SK-N-MC (cell line): ENCODE measurements around the gene ACVR1.

Experiments
- DNase-seq: peaks from one replicate; pipeline ENCODE4 v3.0.0-alpha.2; 2011; ENCODE audit warnings: low read depth, low spot score
- H3K27ac ChIP-seq: fragments of 200-600 bp; sonication (generic); 2 replicates; pipeline ENCODE4 v1.5.1; 2016; ENCODE audit warnings: mixed run types
- H3K36me3 ChIP-seq: fragments of 200-600 bp; sonication (generic); 2 replicates; pipeline ENCODE4 v1.6.1; 2017; ENCODE audit warnings: antibody characterized with exemption, low read length, mixed read lengths; ENCODE audit not compliant: insufficient read depth
- H3K4me3 ChIP-seq: fragments of 200-600 bp; sonication (generic); 2 replicates; pipeline ENCODE4 v1.5.1; 2016
- H3K9ac ChIP-seq: fragments of 200-600 bp; sonication (generic); 2 replicates; pipeline ENCODE4 v1.8.0; 2017; ENCODE audit warnings: mixed run types, mixed read lengths; ENCODE audit not compliant: insufficient read length
- H3K9me3 ChIP-seq: fragments of 200-600 bp; sonication (generic); 2 replicates; pipeline ENCODE4 v1.6.1; 2017; ENCODE audit warnings: low read depth, mild to moderate bottlenecking, antibody characterized with exemption, low read length, moderate library complexity, mixed read lengths
- EZH2 ChIP-seq: fragments of 200-600 bp; sonication (generic); IDR thresholded peaks from one replicate; pipeline ENCODE4 v1.6.1; 2017; ENCODE audit warnings: antibody characterized with exemption
- FOXP2 ChIP-seq: optimal IDR thresholded peaks from 2 replicates; pipeline ENCODE3; 2011; ENCODE audit warnings: mild to moderate bottlenecking, moderate library complexity; ENCODE audit not compliant: insufficient read depth; ENCODE audit errors: extremely low read length, control extremely low read depth
- POLR2AphosphoS5 ChIP-seq: IDR thresholded peaks from 2 replicates; pipeline ENCODE4 v1.6.1; 2012; ENCODE audit warnings: mild to moderate bottlenecking, low read depth, low read length, borderline replicate concordance

ACVR1 gene

DNA sequence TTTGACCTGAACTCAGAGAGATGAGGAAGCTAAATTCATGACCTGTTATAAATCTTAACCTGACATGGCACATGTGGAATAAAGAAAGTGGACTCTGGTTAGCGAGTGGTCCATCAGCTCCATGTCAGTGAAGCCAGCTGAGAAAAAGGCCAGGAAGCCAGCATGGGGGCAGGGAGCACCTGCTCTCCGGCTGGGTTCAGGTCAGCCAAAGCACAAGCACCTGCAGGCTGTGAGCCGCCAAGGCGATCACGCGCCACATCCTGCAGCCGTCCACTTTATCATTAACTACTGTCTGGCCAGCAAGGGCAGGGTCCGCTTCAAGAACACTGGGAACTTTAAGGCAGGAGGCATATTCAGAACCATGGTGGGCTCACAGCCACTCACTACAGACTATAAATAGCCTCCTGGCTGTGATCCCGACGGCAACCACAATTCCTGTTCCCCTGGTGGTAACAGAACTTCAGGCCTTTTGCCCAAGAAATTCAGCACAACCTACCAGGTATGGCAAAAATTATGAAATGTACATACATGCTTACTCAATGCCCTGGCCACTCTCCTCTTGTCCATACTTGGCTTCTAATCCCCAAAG is 35.5 kb downstream of the ACVR1 start:
- TF ChIP-seq POLR2AphosphoS5 (no peak), FOXP2 (no peak), EZH2 (no peak)
- no peaks in the 10 kb centered on the region for H3K36me3 ChIP-seq
- H3K27ac ChIP-seq: no peak overlapping the region
- DNase-seq: no peak
- H3K9ac ChIP-seq: no peak overlapping the region
- no peak overlapping the region for H3K4me3 ChIP-seq
- no peaks in the 10 kb centered on the region for H3K9me3 ChIP-seq

DNA sequence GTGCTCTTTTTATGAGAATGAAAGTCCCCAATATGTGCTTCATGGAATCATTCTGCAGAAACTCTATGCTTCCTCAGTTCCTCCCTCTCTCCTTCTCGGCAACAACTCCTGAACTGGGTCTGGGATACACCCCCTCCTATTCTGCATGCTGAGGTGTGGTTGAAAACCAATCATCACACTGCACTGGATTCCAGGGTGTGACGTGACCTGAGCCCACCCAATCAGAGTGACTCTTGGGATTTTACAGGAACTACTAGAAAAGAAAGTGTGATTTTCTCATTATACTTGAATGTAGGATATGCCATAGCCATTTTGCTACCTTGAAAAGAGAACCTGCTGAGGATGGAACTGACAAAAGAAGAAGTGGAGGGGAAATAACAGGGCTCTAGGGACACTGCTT is 36.3 kb downstream of the ACVR1 start:
- H3K9ac ChIP-seq: no peak overlapping the region
- H3K4me3 ChIP-seq: no peak overlapping the region
- DNase-seq: no peak
- TF ChIP-seq FOXP2 (no peak), POLR2AphosphoS5 (no peak), EZH2 (no peak)
- no peaks in the 10 kb centered on the region for H3K9me3 ChIP-seq
- no peak overlapping the region for H3K27ac ChIP-seq
- H3K36me3 ChIP-seq: no peaks in the 10 kb centered on the region

GRCh38 chr2:157839162-157839801 is 36.8 kb downstream of the ACVR1 start:
- Histone ChIP-seq H3K36me3 (no peaks in the 10 kb centered on the region), H3K4me3 (no peak overlapping the region), H3K9me3 (no peaks in the 10 kb centered on the region), H3K27ac (peak overlapping the region; percentile 11; the same call in 1 of the 2 replicates), H3K9ac (no peak overlapping the region)
- no peak for DNase-seq
- TF ChIP-seq EZH2 (no peak), POLR2AphosphoS5 (no peak), FOXP2 (no peak)

DNA sequence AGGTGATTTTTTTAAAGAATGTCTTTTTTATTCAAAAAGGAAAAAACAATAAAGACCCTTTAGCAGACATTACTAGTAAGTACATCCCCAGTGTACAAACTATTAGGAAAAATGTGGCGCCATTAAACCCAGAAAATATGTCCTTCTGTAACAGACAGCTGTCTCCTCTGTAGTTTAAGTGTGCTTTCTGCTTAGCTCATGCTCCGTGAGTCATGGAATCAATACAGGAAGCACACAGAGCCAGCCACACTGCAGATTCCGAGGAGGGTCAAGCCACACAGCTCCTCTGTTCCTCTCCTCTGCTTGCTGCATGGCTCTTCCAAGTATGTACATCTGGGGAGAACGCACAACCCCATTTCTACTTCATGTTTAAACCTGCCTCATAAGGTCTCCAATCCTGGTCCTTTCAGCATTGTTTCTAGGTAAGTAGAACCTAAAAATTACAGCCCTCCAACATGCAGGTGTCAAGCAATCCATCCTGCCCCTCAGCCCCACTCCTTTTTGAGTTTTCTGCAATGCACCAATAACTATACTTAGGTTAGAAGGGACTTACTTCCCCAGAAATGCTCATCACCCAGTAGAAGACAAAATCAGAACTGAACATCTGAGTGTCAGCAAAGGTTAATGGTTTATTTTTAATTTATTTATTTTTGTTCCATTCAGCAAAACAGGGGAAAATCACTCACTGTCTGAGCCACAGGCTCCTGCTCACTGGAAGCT is 37.5 kb downstream of the ACVR1 start:
- H3K36me3 ChIP-seq: no peaks in the 10 kb centered on the region
- H3K27ac ChIP-seq: peak overlapping the region; percentile 11
- H3K4me3 ChIP-seq: peak overlapping the region; percentile 23; the same call in 1 of the 2 replicates
- DNase-seq: no peak
- H3K9ac ChIP-seq: no peak overlapping the region
- no peaks in the 10 kb centered on the region for H3K9me3 ChIP-seq
- TF ChIP-seq FOXP2: no peak
- no peak for TF ChIP-seq POLR2AphosphoS5
- TF ChIP-seq EZH2: no peak

DNA sequence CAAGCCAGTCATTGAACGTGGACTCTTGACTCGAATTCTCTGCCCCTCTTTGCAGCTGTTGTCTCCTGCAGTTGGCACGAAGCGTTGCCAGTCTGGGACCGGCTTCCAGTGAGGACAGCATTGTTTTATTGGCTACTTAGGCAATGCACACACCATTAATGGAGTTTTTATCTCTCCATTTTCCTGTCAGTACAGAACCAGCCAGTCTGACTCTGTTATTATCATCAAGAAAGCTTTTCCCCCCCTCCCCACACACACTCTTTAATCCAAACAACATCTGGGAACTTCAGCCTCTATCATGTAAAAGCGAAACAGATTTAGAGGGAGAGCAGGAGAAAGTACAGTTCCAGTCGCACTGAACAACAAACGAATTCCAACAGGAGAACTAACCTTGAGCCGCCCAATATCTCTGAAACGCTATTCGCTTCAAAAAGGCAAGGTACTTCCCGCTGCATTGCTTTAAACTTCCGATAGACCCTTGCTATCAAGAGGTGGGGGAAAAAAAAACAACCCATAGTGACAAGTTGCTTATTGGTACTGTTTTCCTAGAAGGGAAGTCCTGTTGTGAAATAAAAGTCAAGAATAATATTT is 38.2 kb downstream of the ACVR1 start:
- Histone ChIP-seq H3K27ac (peak overlapping the region; percentile 11), H3K9ac (no peak overlapping the region), H3K36me3 (no peaks in the 10 kb centered on the region), H3K9me3 (no peaks in the 10 kb centered on the region), H3K4me3 (peak overlapping the region; percentile 23)
- no peak for DNase-seq
- no peak for TF ChIP-seq EZH2
- no peak for TF ChIP-seq FOXP2
- TF ChIP-seq POLR2AphosphoS5: no peak

- H3K27ac ChIP-seq: no peak overlapping the region
- H3K4me3 ChIP-seq: no peak overlapping the region
- no peaks in the 10 kb centered on the region for H3K36me3 ChIP-seq
- H3K9me3 ChIP-seq: no peaks in the 10 kb centered on the region
- DNase-seq: no peak
- H3K9ac ChIP-seq: no peak overlapping the region
- no peak for TF ChIP-seq POLR2AphosphoS5
- no peak for TF ChIP-seq EZH2
- TF ChIP-seq FOXP2: no peak
These were observed 39.6 kb downstream of the ACVR1 start for GRCh38 chr2:157836531-157836930.

- no peak overlapping the region for H3K4me3 ChIP-seq
- no peak for DNase-seq
- no peak overlapping the region for H3K9ac ChIP-seq
- H3K36me3 ChIP-seq: no peaks in the 10 kb centered on the region
- no peak for TF ChIP-seq FOXP2
- TF ChIP-seq EZH2: no peak
- TF ChIP-seq POLR2AphosphoS5: no peak
- no peak overlapping the region for H3K27ac ChIP-seq
- no peaks in the 10 kb centered on the region for H3K9me3 ChIP-seq
These were observed 40.7 kb downstream of the ACVR1 start for GRCh38 chr2:157835425-157835824.

DNA sequence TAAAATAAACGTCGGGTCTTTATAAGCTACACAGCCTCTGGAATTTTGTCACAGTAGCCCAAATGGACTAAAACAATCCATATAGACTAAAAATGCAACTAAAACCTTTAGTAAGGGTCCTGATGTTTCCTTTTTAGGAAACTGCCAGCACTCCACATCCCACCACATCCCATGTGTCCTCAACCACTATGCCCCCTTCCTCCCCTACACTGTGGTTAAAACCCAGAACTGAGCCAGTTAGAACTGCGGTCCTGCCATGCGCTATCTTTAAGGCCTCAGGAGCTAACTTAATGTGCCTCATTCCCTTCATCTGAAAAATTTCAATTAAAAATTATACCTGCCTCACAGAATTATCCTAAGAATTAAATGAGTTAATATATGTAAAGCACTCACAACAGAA is 41.1 kb downstream of the ACVR1 start:
- H3K9ac ChIP-seq: no peak overlapping the region
- TF ChIP-seq EZH2 (no peak), POLR2AphosphoS5 (no peak), FOXP2 (no peak)
- no peaks in the 10 kb centered on the region for H3K9me3 ChIP-seq
- H3K4me3 ChIP-seq: no peak overlapping the region
- no peak for DNase-seq
- no peak overlapping the region for H3K27ac ChIP-seq
- H3K36me3 ChIP-seq: no peaks in the 10 kb centered on the region
